GM06990 (cell line): ENCODE data around the gene HNRNPDL.
A peak's percentile ranks its signal among the peaks of the same experiment; 100 is the strongest.
"Not testable (repeated sequence)": the region's sequence is repeated elsewhere in the genome, so short reads cannot be mapped to it uniquely, and the experiment has no call there.

Experiments used
- DNase-seq: peaks from one replicate; pipeline ENCODE4 v3.0.0-alpha.2; 2011; ENCODE audit not compliant: insufficient read length; ENCODE audit errors: extremely low read depth
- H3K27me3 ChIP-seq: replicated peaks from 2 replicates; pipeline ENCODE4 v1.6.0; 2011; ENCODE audit warnings: low read length; ENCODE audit not compliant: control insufficient read depth, insufficient read depth
- H3K36me3 ChIP-seq: 2 replicates; pipeline ENCODE4 v1.5.1; 2011; ENCODE audit warnings: low read length; ENCODE audit not compliant: control insufficient read depth, insufficient read depth
- H3K4me3 ChIP-seq: replicated peaks from 2 replicates; pipeline ENCODE4 v1.5.1; 2011; ENCODE audit warnings: low read depth, mild to moderate bottlenecking, control low read depth, low read length
- TF ChIP-seq, protein P1 (sequence below): IDR thresholded peaks from 2 replicates; pipeline ENCODE4 v1.5.1; 2011; ENCODE audit warnings: low read length, control low read depth, mild to moderate bottlenecking, inconsistent platforms; ENCODE audit not compliant: insufficient read depth, poor library complexity, severe bottlenecking

HNRNPDL gene

DNA sequence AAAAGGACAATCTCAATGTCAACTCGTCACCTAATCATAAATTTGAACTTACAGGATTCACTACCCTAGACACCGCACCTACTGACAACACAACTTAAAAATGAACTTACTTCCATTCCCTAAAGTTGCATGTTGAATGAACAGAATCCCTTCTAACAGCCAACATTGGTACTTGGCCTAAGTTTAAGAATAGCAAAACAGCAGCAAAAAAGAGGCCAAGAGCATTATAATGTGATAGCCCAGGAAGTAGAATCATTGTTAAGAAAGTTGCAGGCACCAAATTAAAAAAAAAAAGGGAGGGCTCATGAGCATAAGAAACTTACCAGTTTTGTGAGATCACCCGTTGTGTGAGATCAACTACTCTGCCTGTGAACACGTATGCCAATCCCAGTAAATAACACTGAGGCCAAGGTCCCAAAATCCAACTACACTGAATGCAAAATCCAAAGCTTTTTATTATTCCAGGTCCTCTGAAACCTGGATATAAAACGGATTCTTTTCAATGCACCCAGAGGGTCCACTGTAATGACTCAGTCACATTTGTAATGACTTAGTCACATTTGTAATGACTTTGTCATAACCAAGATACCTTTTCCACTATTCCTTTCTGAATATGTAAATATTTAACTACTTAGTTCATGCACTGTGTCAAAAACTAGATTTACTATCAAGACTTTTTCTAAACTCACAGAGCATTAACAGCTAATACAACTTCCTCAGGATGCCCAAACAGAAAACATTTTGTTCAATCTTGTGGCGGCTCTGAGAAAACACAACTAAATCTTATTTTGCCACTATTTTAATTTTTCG, 6.8 kb downstream of the HNRNPDL start:
- no peaks in the 10 kb centered on the region for H3K27me3 ChIP-seq
- DNase-seq: no peak
- H3K36me3 ChIP-seq: peaks cover 6% of the 10 kb centered on the region
- H3K4me3 ChIP-seq: no peak overlapping the region
- TF ChIP-seq, protein P1, sequence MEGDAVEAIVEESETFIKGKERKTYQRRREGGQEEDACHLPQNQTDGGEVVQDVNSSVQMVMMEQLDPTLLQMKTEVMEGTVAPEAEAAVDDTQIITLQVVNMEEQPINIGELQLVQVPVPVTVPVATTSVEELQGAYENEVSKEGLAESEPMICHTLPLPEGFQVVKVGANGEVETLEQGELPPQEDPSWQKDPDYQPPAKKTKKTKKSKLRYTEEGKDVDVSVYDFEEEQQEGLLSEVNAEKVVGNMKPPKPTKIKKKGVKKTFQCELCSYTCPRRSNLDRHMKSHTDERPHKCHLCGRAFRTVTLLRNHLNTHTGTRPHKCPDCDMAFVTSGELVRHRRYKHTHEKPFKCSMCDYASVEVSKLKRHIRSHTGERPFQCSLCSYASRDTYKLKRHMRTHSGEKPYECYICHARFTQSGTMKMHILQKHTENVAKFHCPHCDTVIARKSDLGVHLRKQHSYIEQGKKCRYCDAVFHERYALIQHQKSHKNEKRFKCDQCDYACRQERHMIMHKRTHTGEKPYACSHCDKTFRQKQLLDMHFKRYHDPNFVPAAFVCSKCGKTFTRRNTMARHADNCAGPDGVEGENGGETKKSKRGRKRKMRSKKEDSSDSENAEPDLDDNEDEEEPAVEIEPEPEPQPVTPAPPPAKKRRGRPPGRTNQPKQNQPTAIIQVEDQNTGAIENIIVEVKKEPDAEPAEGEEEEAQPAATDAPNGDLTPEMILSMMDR: no peak

DNA sequence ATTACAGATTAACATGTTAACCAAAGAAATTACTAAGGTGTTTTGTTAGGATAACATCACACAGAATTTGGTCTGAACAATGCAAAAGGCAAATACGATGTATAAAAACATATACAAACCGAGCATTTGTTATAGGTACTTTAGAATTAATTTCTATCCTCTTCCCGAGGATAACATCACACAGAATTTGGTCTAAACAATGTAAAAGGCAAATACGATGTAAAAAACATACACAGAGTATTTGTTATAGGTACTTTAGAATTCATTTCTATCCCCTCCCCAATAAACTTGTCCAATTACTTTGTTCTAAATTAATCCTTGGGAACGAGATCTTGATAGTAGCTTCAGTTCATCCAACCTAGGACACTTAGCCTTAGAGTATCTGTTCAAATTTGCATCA, 7.6 kb downstream of the HNRNPDL start:
- DNase-seq: no peak
- TF ChIP-seq, protein P1: no peak
- H3K4me3 ChIP-seq: no peak overlapping the region
- no peaks in the 10 kb centered on the region for H3K27me3 ChIP-seq
- H3K36me3 ChIP-seq: peaks cover 6% of the 10 kb centered on the region

- TF ChIP-seq, protein P1: no peak
- peak; percentile 43 for DNase-seq
- H3K36me3 ChIP-seq: peaks cover 6% of the 10 kb centered on the region
- no peak overlapping the region for H3K4me3 ChIP-seq
- H3K27me3 ChIP-seq: no peaks in the 10 kb centered on the region
Measured at GRCh38 chr4:82421796-82422560, 8.3 kb downstream of the HNRNPDL start.

- Histone ChIP-seq H3K27me3 (no peaks in the 10 kb centered on the region), H3K36me3 (peaks cover 4% of the 10 kb centered on the region), H3K4me3 (no peak overlapping the region)
- no peak for DNase-seq
- TF ChIP-seq, protein P1: no peak
Measured at GRCh38 chr4:82419451-82419850, 10.8 kb downstream of the HNRNPDL start.

DNA sequence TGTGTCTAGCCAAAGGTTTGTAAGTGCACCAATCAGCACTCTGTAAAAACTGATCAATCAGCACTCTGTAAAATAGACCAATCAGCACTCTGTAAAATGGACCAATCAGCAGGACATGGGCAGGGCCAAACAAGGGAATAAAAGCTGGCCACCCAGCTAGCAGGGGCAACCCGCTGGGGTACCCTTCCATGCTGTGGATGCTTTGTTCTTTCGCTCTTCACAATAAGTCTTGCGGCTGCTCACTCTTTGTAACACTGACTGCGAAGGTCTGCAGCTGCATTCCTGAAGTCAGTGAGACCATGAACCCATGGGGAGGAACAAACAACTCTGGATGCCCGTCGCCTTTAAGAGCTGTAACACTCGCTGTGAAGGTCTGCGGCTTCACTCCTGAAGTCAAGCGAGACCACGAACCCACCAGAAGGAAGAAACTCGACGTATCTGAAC, 14.3 kb downstream of the HNRNPDL start:
- H3K4me3 ChIP-seq: no peak overlapping the region
- DNase-seq: no peak
- H3K27me3 ChIP-seq: no peaks in the 10 kb centered on the region
- TF ChIP-seq, protein P1: no peak
- H3K36me3 ChIP-seq: no peaks in the 10 kb centered on the region

DNA sequence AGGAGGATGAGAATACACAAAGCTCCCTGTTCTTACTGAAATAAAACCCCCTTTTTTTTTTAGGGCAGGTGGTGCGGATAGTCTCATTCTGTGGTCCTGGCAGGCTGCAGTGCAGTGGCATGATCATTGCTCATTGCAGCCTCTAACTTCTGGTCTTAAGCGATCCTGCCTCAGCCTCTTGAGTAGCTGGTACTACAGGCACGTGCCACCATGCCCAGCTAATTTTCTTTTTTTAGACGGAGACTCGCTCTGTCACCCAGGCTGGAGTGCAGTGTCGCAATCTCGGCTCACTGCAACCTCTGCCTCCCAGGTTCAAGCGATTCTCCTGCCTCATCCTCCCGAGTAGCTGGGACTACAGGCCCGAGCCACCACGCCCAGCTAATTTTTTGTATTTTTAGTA, 15.2 kb downstream of the HNRNPDL start:
- H3K36me3 ChIP-seq, H3K4me3 ChIP-seq: not testable (repeated sequence)

More for the DNA sequence above, 15.2 kb downstream of the HNRNPDL start:
- not testable (repeated sequence) for H3K27me3 ChIP-seq, DNase-seq
